OCI-LY1 (cell line): ENCODE results near the gene ITM2B.

Source experiments
- H2AFZ ChIP-seq: fragments of 200-600 bp; sonication (generic), shearing (Covaris generic); 2 replicates; pipeline ENCODE4 v1.6.0; 2014; ENCODE audit warnings: antibody characterized with exemption, mild to moderate bottlenecking, low read length
- H3F3A ChIP-seq: fragments of 200-600 bp; sonication (generic), shearing (Covaris generic); 2 replicates; pipeline ENCODE4 v1.6.0; 2014; ENCODE audit warnings: mild to moderate bottlenecking, antibody characterized with exemption, low read length, moderate library complexity; ENCODE audit not compliant: insufficient read depth
- H3K27ac ChIP-seq: fragments of 200-600 bp; sonication (generic); 2 replicates; pipeline ENCODE4 v1.5.1; 2014; ENCODE audit warnings: low read length, mixed run types, mild to moderate bottlenecking, low read depth; ENCODE audit not compliant: poor library complexity, severe bottlenecking
- H3K27me3 ChIP-seq: fragments of 200-600 bp; sonication (generic); 2 replicates; pipeline ENCODE4 v1.6.0; 2014; ENCODE audit warnings: antibody characterized with exemption, mild to moderate bottlenecking, low read length, moderate library complexity; ENCODE audit not compliant: insufficient read depth
- H3K36me3 ChIP-seq: fragments of 200-600 bp; sonication (generic); 2 replicates; pipeline ENCODE4 v1.6.1; 2014; ENCODE audit warnings: mild to moderate bottlenecking, antibody characterized with exemption, low read length, moderate library complexity, mixed read lengths; ENCODE audit not compliant: insufficient read depth
- H3K4me1 ChIP-seq: fragments of 200-600 bp; sonication (generic); 2 replicates; pipeline ENCODE4 v1.5.1; 2014; ENCODE audit warnings: mild to moderate bottlenecking, low read length, moderate library complexity; ENCODE audit not compliant: insufficient read depth, severe bottlenecking
- H3K4me2 ChIP-seq: fragments of 200-600 bp; sonication (generic), shearing (Covaris generic); 2 replicates; pipeline ENCODE4 v1.6.1; 2014; ENCODE audit warnings: low read length
- H3K4me3 ChIP-seq: fragments of 200-600 bp; sonication (generic); 2 replicates; pipeline ENCODE4 v1.5.1; 2014; ENCODE audit warnings: low read length, low read depth, mild to moderate bottlenecking, mixed read lengths; ENCODE audit not compliant: poor library complexity, severe bottlenecking
- H3K79me2 ChIP-seq: fragments of 200-600 bp; shearing (Covaris generic); 2 replicates; pipeline ENCODE4 v1.6.1; 2016; ENCODE audit warnings: mixed run types, low read length, mixed read lengths; ENCODE audit not compliant: insufficient read depth
- H3K9ac ChIP-seq: fragments of 200-600 bp; sonication (generic), shearing (Covaris generic); 2 replicates; pipeline ENCODE4 v1.6.1; 2014; ENCODE audit warnings: mild to moderate bottlenecking, low read length, mixed read lengths
- H3K9me2 ChIP-seq: fragments of 200-600 bp; sonication (generic), shearing (Covaris generic); 2 replicates; pipeline ENCODE4 v1.6.1; 2014; ENCODE audit warnings: low read depth, mild to moderate bottlenecking, low read length, mixed read lengths
- H3K9me3 ChIP-seq: fragments of 200-600 bp; shearing (Covaris generic); 2 replicates; pipeline ENCODE4 v1.6.1; 2014; ENCODE audit warnings: low read length, mixed read lengths
- H4K20me1 ChIP-seq: fragments of 200-600 bp; sonication (generic), shearing (Covaris generic); 2 replicates; pipeline ENCODE4 v1.6.0; 2016; ENCODE audit warnings: mild to moderate bottlenecking, low read length; ENCODE audit not compliant: insufficient read depth
- CTCF ChIP-seq: fragments of 200-600 bp; sonication (generic), shearing (Covaris generic); IDR thresholded peaks from 2 replicates; pipeline ENCODE4 v1.5.1; 2017; ENCODE audit warnings: mild to moderate bottlenecking, antibody characterized with exemption, low read length, moderate library complexity, mixed read lengths
- EZH2 ChIP-seq: fragments of 200-600 bp; sonication (generic), shearing (Covaris generic); IDR thresholded peaks from 2 replicates; pipeline ENCODE4 v1.8.0; 2017; ENCODE audit warnings: borderline replicate concordance, mixed run types, mild to moderate bottlenecking, antibody characterized with exemption, low read length, moderate library complexity, mixed read lengths

The ITM2B gene

GRCh38 chr13:48224701-48225100 is 8.3 kb upstream of the ITM2B start:
- Histone ChIP-seq H3K4me1 (no peaks in the 10 kb centered on the region), H4K20me1 (no peaks in the 10 kb centered on the region), H3K9ac (no peak overlapping the region), H3K9me3 (no peaks in the 10 kb centered on the region), H3K4me2 (no peak overlapping the region), H3K27ac (no peak overlapping the region), H2AFZ (no peak overlapping the region), H3K27me3 (no peaks in the 10 kb centered on the region), H3K9me2 (no peaks in the 10 kb centered on the region), H3K79me2 (no peaks in the 10 kb centered on the region), H3F3A (no peaks in the 10 kb centered on the region), H3K36me3 (no peaks in the 10 kb centered on the region), H3K4me3 (no peak overlapping the region)
- TF ChIP-seq EZH2 (no peak), CTCF (no peak)

DNA sequence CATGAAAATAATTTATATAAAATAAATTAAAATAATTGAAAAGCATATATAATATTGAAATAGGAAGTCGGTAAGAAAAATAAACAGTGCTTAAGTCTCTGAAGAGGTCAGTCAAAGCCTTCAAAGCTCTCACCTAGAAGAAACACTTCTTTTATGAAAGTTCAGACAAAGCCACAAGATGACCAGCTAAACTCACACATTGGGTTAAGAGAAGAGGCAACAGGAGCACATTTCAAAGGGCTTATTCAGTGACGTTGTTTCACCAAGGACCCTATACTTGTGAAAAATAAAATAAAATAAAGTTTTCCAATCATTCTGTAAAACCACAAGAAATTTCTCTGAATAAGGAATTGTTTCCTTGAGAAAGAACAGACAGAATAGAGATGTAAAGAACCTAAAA is 2.5 kb upstream of the ITM2B start:
- no peak for TF ChIP-seq CTCF
- TF ChIP-seq EZH2: no peak
- H3K4me2 ChIP-seq: no peak overlapping the region
- H3K27ac ChIP-seq: no peak overlapping the region
- no peaks in the 10 kb centered on the region for H3K36me3 ChIP-seq
- H3K79me2 ChIP-seq: peaks cover 20% of the 10 kb centered on the region
- peaks cover 24% of the 10 kb centered on the region for H3K4me1 ChIP-seq
- H3K27me3 ChIP-seq: no peaks in the 10 kb centered on the region
- no peaks in the 10 kb centered on the region for H3K9me3 ChIP-seq
- H2AFZ ChIP-seq: no peak overlapping the region
- no peaks in the 10 kb centered on the region for H3F3A ChIP-seq
- no peak overlapping the region for H3K4me3 ChIP-seq
- no peak overlapping the region for H3K9ac ChIP-seq
- no peaks in the 10 kb centered on the region for H4K20me1 ChIP-seq
- H3K9me2 ChIP-seq: no peaks in the 10 kb centered on the region

GRCh38 chr13:48231080-48231479 is 1.9 kb upstream of the ITM2B start:
- Histone ChIP-seq H3K4me3 (no peak overlapping the region), H3K27ac (no peak overlapping the region), H3K36me3 (no peaks in the 10 kb centered on the region), H3K27me3 (no peaks in the 10 kb centered on the region), H3K9ac (no peak overlapping the region), H4K20me1 (no peaks in the 10 kb centered on the region), H3K4me2 (no peak overlapping the region), H2AFZ (no peak overlapping the region), H3K9me2 (no peaks in the 10 kb centered on the region), H3K79me2 (peaks cover 25% of the 10 kb centered on the region), H3K9me3 (no peaks in the 10 kb centered on the region), H3K4me1 (peaks cover 29% of the 10 kb centered on the region), H3F3A (no peaks in the 10 kb centered on the region)
- no peak for TF ChIP-seq CTCF
